Thymus (tissue), 11 donors: ENCODE measurements around the gene IFNB1. TPM values are rescaled to one million over a fixed set of nuclear protein-coding genes. Genes with fewer than 3 reads are reported as not detected.

Experiments
- DNase-seq, 9 donors: peaks; one replicate each; pipeline ENCODE4 v3.0.0-alpha.2; 2013; ENCODE audit warnings: low spot score in 9 of 9, low read depth in 6 of 9, missing footprints in 1 of 9
- H3K27ac ChIP-seq, 2 donors: one replicate each; pipeline ENCODE4 v1.5.1; 2013; ENCODE audit warnings: control low read depth in 1 of 2, low read depth in 1 of 2, low read length in 1 of 2, mild to moderate bottlenecking in 1 of 2, moderate library complexity in 1 of 2
- H3K27me3 ChIP-seq, 2 donors: one replicate each; pipeline ENCODE4 v1.5.1; 2013; ENCODE audit warnings: low read length in 1 of 2; ENCODE audit not compliant: control insufficient read depth in 2 of 2, insufficient read depth in 1 of 2
- H3K36me3 ChIP-seq, 2 donors: one replicate each; pipeline ENCODE4 v1.5.1; 2013; ENCODE audit warnings: low read length in 1 of 2, mild to moderate bottlenecking in 1 of 2, moderate library complexity in 1 of 2; ENCODE audit not compliant: control insufficient read depth in 2 of 2, insufficient read depth in 2 of 2
- H3K4me1 ChIP-seq, 2 donors: one replicate each; pipeline ENCODE4 v1.5.1; 2013; ENCODE audit warnings: low read length in 2 of 2; ENCODE audit not compliant: control insufficient read depth in 2 of 2, insufficient read depth in 2 of 2
- H3K4me3 ChIP-seq, 2 donors: one replicate each; pipeline ENCODE4 v1.5.1; 2013; ENCODE audit warnings: low read length in 2 of 2, control low read depth in 1 of 2, mild to moderate bottlenecking in 1 of 2
- H3K9me3 ChIP-seq, 2 donors: one replicate each; pipeline ENCODE4 v1.5.1; 2013; ENCODE audit warnings: low read length in 1 of 2, mild to moderate bottlenecking in 1 of 2; ENCODE audit not compliant: control insufficient read depth in 2 of 2, insufficient read depth in 1 of 2
- WGBS: extraction: QIAGEN DNeasy Blood & Tissue Kit; methylation state at CpG from one replicate; pipeline ENCODE4 v1.1.7; 2013; 5-methylcytosine and 5-hydroxymethylcytosine counted together
- polyA plus RNA-seq: library from polyadenylated mRNA; stranded (reverse); fragments of 200-250 nt; gene quantifications from one replicate; pipeline ENCODE4 v1.2.3, GENCODE V29; 2013
- total RNA-seq: library from RNA; stranded (reverse); fragments of 120-200 nt; gene quantifications from one replicate; pipeline ENCODE4 v1.2.4, GENCODE V29; 2013
- donor health status: healthy.

Gene IFNB1
- total and polyA plus RNA-seq, 2 donors = 0.05 to 0.11 TPM

GRCh38 chr9:21047281-21047691, 30.5 kb downstream of the IFNB1 start:
- H3K27ac ChIP-seq = no peak overlapping the region
- no peak overlapping the region for H3K4me3 ChIP-seq
- H3K9me3 ChIP-seq = no peaks in the 10 kb centered on the region
- DNase-seq = no peak
- peaks cover 0 to 9% of the 10 kb centered on the region in 2 donors for H3K4me1 ChIP-seq
- H3K36me3 ChIP-seq = no peaks in the 10 kb centered on the region
- H3K27me3 ChIP-seq = no peaks in the 10 kb centered on the region
- 69% methylated on average over 2 of the region's 2 CpGs for WGBS

DNA sequence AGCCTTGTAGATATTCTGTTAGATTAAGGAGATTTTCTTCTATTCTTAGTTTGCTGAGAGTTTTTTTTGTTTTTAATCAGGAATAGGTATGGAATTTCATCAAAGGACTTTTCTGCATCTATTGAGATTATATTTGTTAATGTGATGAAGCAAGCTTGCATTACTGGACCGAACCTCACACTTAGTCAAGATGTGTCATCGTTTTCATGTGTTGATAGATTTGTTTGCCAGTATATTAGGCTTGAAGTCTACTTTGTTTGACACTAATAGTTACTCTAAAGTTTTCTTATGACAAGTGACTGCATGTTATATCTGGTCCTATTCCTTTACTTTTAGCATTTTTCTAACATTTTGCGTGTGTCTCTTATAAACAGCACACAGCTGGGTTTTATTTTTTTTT, 33.9 kb downstream of the IFNB1 start:
- Histone ChIP-seq H3K4me3 (no peak overlapping the region), H3K27me3 (no peaks in the 10 kb centered on the region), H3K4me1 (peaks cover 0 to 11% of the 10 kb centered on the region in 2 donors), H3K27ac (no peak overlapping the region), H3K9me3 (no peaks in the 10 kb centered on the region), H3K36me3 (no peaks in the 10 kb centered on the region)
- WGBS = 76% methylated on average over 3 of the region's 3 CpGs
- no peak for DNase-seq

GRCh38 chr9:21042466-21042865, 35.3 kb downstream of the IFNB1 start:
- Histone ChIP-seq H3K36me3 (no peaks in the 10 kb centered on the region), H3K4me1 (peaks cover 0 to 7% of the 10 kb centered on the region in 2 donors), H3K27ac (no peak overlapping the region), H3K4me3 (no peak overlapping the region), H3K9me3 (no peaks in the 10 kb centered on the region), H3K27me3 (no peaks in the 10 kb centered on the region)
- 97% methylated on average over 4 of the region's 4 CpGs for WGBS
- no peak for DNase-seq

GRCh38 chr9:21039302-21039701, 38.4 kb downstream of the IFNB1 start:
- Histone ChIP-seq H3K27ac (no peak overlapping the region), H3K4me1 (peaks cover 0 to 4% of the 10 kb centered on the region in 2 donors), H3K36me3 (no peaks in the 10 kb centered on the region), H3K27me3 (no peaks in the 10 kb centered on the region), H3K9me3 (no peaks in the 10 kb centered on the region), H3K4me3 (no peak overlapping the region)
- DNase-seq = peak in 1 of 9 donors; percentile 36
- 88% methylated on average over 1 of the region's 1 CpG for WGBS

DNA sequence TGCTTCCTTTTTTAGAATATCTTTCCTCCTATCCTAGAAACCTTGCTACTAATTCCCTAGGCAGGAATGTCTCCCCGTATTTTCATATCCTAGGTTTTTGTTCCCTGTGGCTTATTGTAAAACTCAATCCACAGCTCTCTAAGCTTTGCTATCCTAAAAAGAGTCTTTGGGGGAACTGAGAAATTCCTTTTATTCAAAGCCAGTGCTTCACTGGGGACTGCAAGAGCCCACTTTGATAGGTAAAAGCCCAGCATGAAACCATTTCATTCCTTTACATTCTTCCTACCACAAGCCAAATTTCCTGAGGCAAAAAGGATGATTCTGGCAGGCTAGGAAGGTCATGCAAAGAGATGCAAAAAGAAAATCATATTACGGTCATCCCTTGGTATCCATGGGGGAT, 40.5 kb downstream of the IFNB1 start:
- Histone ChIP-seq H3K9me3 (no peaks in the 10 kb centered on the region), H3K4me3 (no peak overlapping the region), H3K4me1 (peaks cover 0 to 4% of the 10 kb centered on the region in 2 donors), H3K27me3 (no peaks in the 10 kb centered on the region), H3K27ac (no peak overlapping the region), H3K36me3 (no peaks in the 10 kb centered on the region)
- 97% methylated on average over 2 of the region's 2 CpGs for WGBS
- DNase-seq = no peak

DNA sequence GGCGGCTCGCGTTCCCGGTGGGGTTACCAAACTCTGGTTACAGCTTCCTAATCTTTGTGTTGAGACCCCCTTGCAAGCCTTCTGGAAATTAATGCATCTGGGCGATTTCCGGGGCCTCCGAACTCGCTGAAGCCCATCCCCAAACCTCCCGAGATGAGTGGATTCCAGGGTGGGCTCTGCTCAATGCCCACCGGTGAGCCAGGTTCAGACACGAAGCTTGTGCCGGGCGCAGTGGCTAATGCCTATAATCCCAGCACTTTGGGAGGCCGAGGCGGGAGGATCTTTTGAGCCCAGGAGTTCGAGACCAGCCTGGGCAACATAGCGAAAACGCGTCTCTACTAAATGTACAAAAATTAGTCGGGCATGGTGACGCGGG, 45.9 kb downstream of the IFNB1 start:
- H3K27me3 ChIP-seq = no peaks in the 10 kb centered on the region

GRCh38 chr9:21031091-21031807, 46.5 kb downstream of the IFNB1 start, which contains the start of gene HACD4:
Gene HACD4, minus strand, starts transcription at chr9:21031640. Its CDS starts 50 bp downstream, at chr9:21031590.
- peaks cover 0 to 18% of the 10 kb centered on the region in 2 donors for H3K4me1 ChIP-seq
- H3K27me3 ChIP-seq = no peaks in the 10 kb centered on the region
- peaks cover under 1 to 2% of the 10 kb centered on the region in 2 donors for H3K36me3 ChIP-seq
- peaks cover 0 to 5% of the 10 kb centered on the region in 2 donors for H3K9me3 ChIP-seq
- H3K27ac ChIP-seq = peak within 1 kb of the TSS; percentile 56 to 89
- H3K4me3 ChIP-seq = peak within 1 kb of the TSS; percentile 56 to 67
- peak; percentile 53 to 90 (median 79) for DNase-seq
- WGBS = 2% methylated on average over 46 of the region's 46 CpGs

More for the DNA sequence above, 45.9 kb downstream of the IFNB1 start:
- Histone ChIP-seq H3K36me3 (no peaks in the 10 kb centered on the region), H3K9me3 (peaks cover 0 to 5% of the 10 kb centered on the region in 2 donors), H3K27ac (peak overlapping the region; percentile 56 to 89), H3K4me3 (peak overlapping the region; percentile 56 to 67), H3K4me1 (peaks cover 0 to 18% of the 10 kb centered on the region in 2 donors)
- no peak for DNase-seq
- 73% methylated on average over 22 of the region's 22 CpGs for WGBS

GRCh38 chr9:21030389-21031035, 47.2 kb downstream of the IFNB1 start:
- Histone ChIP-seq H3K27ac (peak overlapping the region; percentile 44 to 89), H3K4me3 (peak overlapping the region; percentile 56 to 67), H3K4me1 (peaks cover 0 to 18% of the 10 kb centered on the region in 2 donors), H3K36me3 (peaks cover 4 to 7% of the 10 kb centered on the region in 2 donors), H3K9me3 (peaks cover 0 to 5% of the 10 kb centered on the region in 2 donors), H3K27me3 (no peaks in the 10 kb centered on the region)
- peak in 8 of 9 donors; percentile 8 to 62 (median 26) for DNase-seq
- 66% methylated on average over 5 of the region's 5 CpGs for WGBS

DNA sequence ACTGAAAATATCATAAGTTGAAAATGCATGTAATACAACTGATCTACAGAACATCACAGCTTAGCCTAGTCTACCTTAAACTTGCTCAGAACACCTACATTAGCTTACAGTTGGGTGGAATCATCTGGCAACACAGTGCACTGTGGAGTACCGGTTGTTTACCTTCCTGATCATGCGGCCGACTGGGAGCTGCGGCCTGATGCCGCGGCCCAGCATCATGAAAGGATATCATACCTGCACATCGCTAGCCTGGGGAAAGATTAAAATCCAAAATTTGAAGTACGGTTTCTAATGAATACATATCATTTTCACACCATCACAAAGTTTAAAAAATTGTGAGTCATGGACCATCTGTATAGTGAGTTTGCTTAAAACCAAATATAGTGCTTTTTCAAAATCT, 48.1 kb downstream of the IFNB1 start:
- Histone ChIP-seq H3K36me3 (peaks cover 4 to 7% of the 10 kb centered on the region in 2 donors), H3K9me3 (peaks cover 0 to 5% of the 10 kb centered on the region in 2 donors), H3K4me1 (peaks cover 0 to 18% of the 10 kb centered on the region in 2 donors), H3K27ac (no peak overlapping the region), H3K4me3 (no peak overlapping the region), H3K27me3 (no peaks in the 10 kb centered on the region)
- WGBS = 92% methylated on average over 8 of the region's 8 CpGs
- no peak for DNase-seq
